BLaER1 (cell line): ENCODE measurements around the gene SCTR.

Experiments used
- H3K27ac ChIP-seq: shearing (Covaris generic); formaldehyde crosslinking; 2 replicates; pipeline ENCODE4 v1.8.1; 2022
- H3K27me3 ChIP-seq: shearing (Covaris generic); formaldehyde crosslinking; 2 replicates; pipeline ENCODE4 v1.8.1; 2022
- H3K36me3 ChIP-seq: shearing (Covaris generic); formaldehyde crosslinking; 2 replicates; pipeline ENCODE4 v1.8.1; 2022
- H3K4me1 ChIP-seq: shearing (Covaris generic); formaldehyde crosslinking; 2 replicates; pipeline ENCODE4 v1.8.1; 2022
- H3K4me2 ChIP-seq: shearing (Covaris generic); formaldehyde crosslinking; 2 replicates; pipeline ENCODE4 v1.8.1; 2022
- H3K4me3 ChIP-seq: shearing (Covaris generic); formaldehyde crosslinking; 2 replicates; pipeline ENCODE4 v1.8.1; 2022
- H3K9ac ChIP-seq: shearing (Covaris generic); formaldehyde crosslinking; 2 replicates; pipeline ENCODE4 v1.8.1; 2022
- H3K9me3 ChIP-seq: shearing (Covaris generic); formaldehyde crosslinking; 2 replicates; pipeline ENCODE4 v1.8.1; 2022
- H4K20me1 ChIP-seq: shearing (Covaris generic); formaldehyde crosslinking; 2 replicates; pipeline ENCODE4 v1.8.1; 2022
- Cebpa-rat ChIP-seq: shearing (Covaris generic); IDR thresholded peaks from 2 replicates; pipeline ENCODE4 v1.8.1; 2022

The SCTR gene

GRCh38 chr2:119431155-119431975 is 92.9 kb downstream of the SCTR start, which contains the start of gene TMEM37:
TSS of gene TMEM37 (plus strand) at chr2:119431854. CDS start at chr2:119431904, 50 bp downstream.
- Histone ChIP-seq H3K27ac (0 out of 2 replicates have a peak within 1 kb of the TSS, but pooled peaks have one; percentile 27), H3K4me1 (peaks cover 29% of the 10 kb centered on the region)
- no peak for TF ChIP-seq Cebpa-rat

GRCh38 chr2:119430023-119430498 is 94.2 kb downstream of the SCTR start:
- peak overlapping the region; percentile 97; the same call in 1 of the 2 replicates for H3K4me2 ChIP-seq
- no peak overlapping the region for H3K9ac ChIP-seq
- no peaks in the 10 kb centered on the region for H3K9me3 ChIP-seq
- H3K4me3 ChIP-seq = no peak overlapping the region
- H3K27me3 ChIP-seq = peaks cover 14% of the 10 kb centered on the region
- no peaks in the 10 kb centered on the region for H3K36me3 ChIP-seq
- TF ChIP-seq Cebpa-rat = no peak
- H4K20me1 ChIP-seq = peaks cover 6% of the 10 kb centered on the region; the same call in 1 of the 2 replicates
- H3K4me1 ChIP-seq = peaks cover 29% of the 10 kb centered on the region
- H3K27ac ChIP-seq = no peak overlapping the region

More at GRCh38 chr2:119431155-119431975, 92.9 kb downstream of the SCTR start, which contains the start of gene TMEM37:
- Histone ChIP-seq H3K9me3 (no peaks in the 10 kb centered on the region), H3K4me2 (peak within 1 kb of the TSS; percentile 97), H4K20me1 (peaks cover 6% of the 10 kb centered on the region; the same call in 1 of the 2 replicates), H3K4me3 (peak within 1 kb of the TSS; percentile 65), H3K36me3 (no peaks in the 10 kb centered on the region), H3K27me3 (peaks cover 14% of the 10 kb centered on the region), H3K9ac (peak within 1 kb of the TSS; percentile 16; the same call in 1 of the 2 replicates)

DNA sequence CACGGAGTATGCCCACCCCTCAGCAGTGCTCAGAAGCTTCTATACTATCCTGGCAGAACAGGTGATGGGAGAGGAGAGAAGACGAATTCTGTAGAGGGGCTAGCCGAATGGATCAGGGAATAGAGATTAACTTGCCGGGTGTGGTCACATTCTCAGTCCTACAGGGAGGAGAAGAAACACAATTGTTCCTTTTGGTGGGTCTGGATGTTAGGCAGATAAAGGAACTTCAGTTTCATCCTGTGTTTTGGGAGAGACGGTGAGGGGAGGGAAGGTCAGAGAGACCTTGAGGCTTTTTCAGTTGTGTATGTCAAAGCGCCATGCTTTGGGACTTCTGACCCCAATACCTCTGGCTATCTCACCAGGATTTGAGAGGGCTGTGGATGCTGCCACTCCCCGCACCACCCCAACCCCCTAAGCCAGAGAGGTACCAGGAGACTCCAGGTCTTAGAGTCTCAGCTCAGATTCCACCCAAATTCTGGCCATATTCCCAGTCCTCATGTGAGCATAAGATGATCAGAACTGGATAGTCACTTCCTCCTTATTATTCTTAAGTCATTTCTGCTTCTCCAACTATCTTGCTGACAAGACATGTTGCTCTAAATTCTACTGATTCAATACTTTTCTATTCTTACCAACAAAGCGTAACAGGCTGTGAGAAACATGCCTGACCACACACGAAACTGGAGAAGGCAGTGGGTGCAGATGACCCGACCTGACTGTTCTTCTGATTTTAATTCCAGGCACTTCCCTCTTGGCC is 94.9 kb downstream of the SCTR start:
- H3K9ac ChIP-seq = no peak overlapping the region
- H3K4me3 ChIP-seq = no peak overlapping the region
- H3K36me3 ChIP-seq = no peaks in the 10 kb centered on the region
- H3K27me3 ChIP-seq = peaks cover 14% of the 10 kb centered on the region
- H3K4me1 ChIP-seq = peaks cover 29% of the 10 kb centered on the region
- no peaks in the 10 kb centered on the region for H3K9me3 ChIP-seq
- H3K27ac ChIP-seq = no peak overlapping the region
- peaks cover 6% of the 10 kb centered on the region; the same call in 1 of the 2 replicates for H4K20me1 ChIP-seq
- no peak for TF ChIP-seq Cebpa-rat
- no peak overlapping the region for H3K4me2 ChIP-seq

- H3K9ac ChIP-seq = no peak overlapping the region
- no peak overlapping the region for H3K4me2 ChIP-seq
- peaks cover 6% of the 10 kb centered on the region; the same call in 1 of the 2 replicates for H4K20me1 ChIP-seq
- H3K36me3 ChIP-seq = no peaks in the 10 kb centered on the region
- no peak overlapping the region for H3K4me3 ChIP-seq
- H3K4me1 ChIP-seq = peaks cover 29% of the 10 kb centered on the region
- peaks cover 14% of the 10 kb centered on the region for H3K27me3 ChIP-seq
- no peak for TF ChIP-seq Cebpa-rat
- no peak overlapping the region for H3K27ac ChIP-seq
- H3K9me3 ChIP-seq = no peaks in the 10 kb centered on the region
These were observed 95.6 kb downstream of the SCTR start for GRCh38 chr2:119428488-119429224.

GRCh38 chr2:119427756-119428155 is 96.5 kb downstream of the SCTR start:
- H3K9ac ChIP-seq = no peak overlapping the region
- no peak overlapping the region for H3K27ac ChIP-seq
- H3K4me1 ChIP-seq = peaks cover 31% of the 10 kb centered on the region
- no peak overlapping the region for H3K4me3 ChIP-seq
- H3K36me3 ChIP-seq = no peaks in the 10 kb centered on the region
- peaks cover 6% of the 10 kb centered on the region; the same call in 1 of the 2 replicates for H4K20me1 ChIP-seq
- peaks cover 11% of the 10 kb centered on the region for H3K27me3 ChIP-seq
- no peak overlapping the region for H3K4me2 ChIP-seq
- no peak for TF ChIP-seq Cebpa-rat
- H3K9me3 ChIP-seq = no peaks in the 10 kb centered on the region

GRCh38 chr2:119426801-119427395 is 97.4 kb downstream of the SCTR start:
- Histone ChIP-seq H3K27me3 (0 out of 2 replicates have a peak, but pooled peaks cover 3% of the 10 kb centered on the region), H3K9ac (no peak overlapping the region), H4K20me1 (peaks cover 6% of the 10 kb centered on the region; the same call in 1 of the 2 replicates), H3K4me1 (peaks cover 31% of the 10 kb centered on the region), H3K27ac (no peak overlapping the region), H3K4me3 (no peak overlapping the region), H3K4me2 (no peak overlapping the region), H3K9me3 (peaks cover 5% of the 10 kb centered on the region; the same call in 1 of the 2 replicates), H3K36me3 (no peaks in the 10 kb centered on the region)
- no peak for TF ChIP-seq Cebpa-rat

- no peak overlapping the region for H3K4me3 ChIP-seq
- H3K4me1 ChIP-seq = peaks cover 28% of the 10 kb centered on the region
- peaks cover 10% of the 10 kb centered on the region for H3K9me3 ChIP-seq
- TF ChIP-seq Cebpa-rat = no peak
- no peaks in the 10 kb centered on the region for H3K36me3 ChIP-seq
- no peak overlapping the region for H3K27ac ChIP-seq
- no peak overlapping the region for H3K9ac ChIP-seq
- H3K27me3 ChIP-seq = 0 out of 2 replicates have a peak, but pooled peaks cover 3% of the 10 kb centered on the region
- no peak overlapping the region for H3K4me2 ChIP-seq
- peaks cover 4% of the 10 kb centered on the region; the same call in 1 of the 2 replicates for H4K20me1 ChIP-seq
These were observed 97.9 kb downstream of the SCTR start for GRCh38 chr2:119426396-119426675.

DNA sequence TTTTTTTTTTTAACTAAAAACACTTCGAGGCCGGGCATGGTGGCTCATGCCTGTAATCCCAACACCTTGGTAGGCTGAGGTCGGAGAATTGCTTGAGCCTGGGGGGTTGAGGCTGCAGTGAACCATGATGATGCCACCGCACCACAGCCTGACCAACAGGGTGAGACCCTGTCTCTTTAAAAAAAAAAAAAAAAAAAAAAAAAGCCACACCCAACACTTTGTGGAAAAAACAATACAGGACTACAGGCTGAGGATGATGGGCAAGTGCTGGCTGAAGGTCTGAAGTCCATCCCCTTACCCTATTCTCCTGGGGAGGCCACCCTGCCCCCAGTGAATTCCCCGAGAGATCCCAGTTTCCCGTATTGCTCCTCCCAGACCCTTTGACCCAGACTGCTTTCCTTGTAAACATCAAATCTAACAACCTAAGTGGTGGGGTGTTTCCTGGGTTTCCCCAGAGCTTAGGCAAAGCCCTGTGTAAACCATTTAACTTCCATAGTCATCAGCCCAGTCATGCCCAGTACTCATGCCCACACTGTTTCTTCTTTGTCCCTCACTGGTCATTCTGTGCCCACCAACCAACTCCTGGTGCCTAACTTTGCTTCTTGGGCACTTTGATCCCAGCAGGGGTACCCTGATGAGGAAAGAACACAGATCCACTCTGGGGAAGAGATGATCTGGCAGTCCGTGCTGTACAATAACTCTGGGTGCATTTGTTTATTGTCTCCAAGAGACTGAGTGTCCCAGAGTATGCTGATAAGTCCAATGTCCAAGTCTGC is 98.5 kb downstream of the SCTR start:
- Histone ChIP-seq H3K4me2 (peak overlapping the region; percentile 18; the same call in 1 of the 2 replicates), H3K4me1 (peaks cover 22% of the 10 kb centered on the region), H3K36me3 (no peaks in the 10 kb centered on the region), H3K9ac (no peak overlapping the region), H3K27me3 (0 out of 2 replicates have a peak, but pooled peaks cover 3% of the 10 kb centered on the region), H3K27ac (no peak overlapping the region), H4K20me1 (no peaks in the 10 kb centered on the region; the same call in 1 of the 2 replicates), H3K4me3 (no peak overlapping the region), H3K9me3 (peaks cover 16% of the 10 kb centered on the region)
- no peak for TF ChIP-seq Cebpa-rat
